Heart left ventricle (tissue), 16 donors: ENCODE measurements around the gene GRIP1. TPM values are rescaled to one million over a fixed set of nuclear protein-coding genes. Genes with fewer than 3 reads are reported as not detected.

Source experiments
- ATAC-seq, 4 donors: fragments of 200-7000 bp; cut with Tn5 transposase; one replicate each; pipeline ENCODE4 v1.9.1; 2020 to 2022; ENCODE audit warnings: moderate library complexity in 4 of 4, mild to moderate bottlenecking in 3 of 4, moderate number of reproducible peaks in 1 of 4
- DNase-seq, 5 donors: peaks; one replicate each; pipeline ENCODE4 v3.0.0-alpha.2; 2020
- H3K27ac ChIP-seq, 12 donors: fragments of 200-600 bp; sonication (generic) in 4 of 12; one replicate each; pipeline versions ENCODE4 v1.5.0 to v1.8.0; 2016 to 2022; ENCODE audit warnings: mild to moderate bottlenecking in 2 of 12
- H3K27me3 ChIP-seq, 9 donors: fragments of 200-600 bp; sonication (generic) in 2 of 9; one replicate each; pipeline versions ENCODE4 v1.5.1 to v1.8.0; 2016 to 2022; ENCODE audit warnings: mild to moderate bottlenecking in 3 of 9
- H3K36me3 ChIP-seq, 9 donors: fragments of 200-600 bp; sonication (generic) in 2 of 9; one replicate each; pipeline versions ENCODE4 v1.5.0 to v1.8.0; 2018 to 2022; ENCODE audit warnings: mild to moderate bottlenecking in 2 of 9
- H3K4me1 ChIP-seq, 12 donors: fragments of 200-600 bp; sonication (generic) in 4 of 12; one replicate each; pipeline versions ENCODE4 v1.5.0 to v1.8.0; 2016 to 2022; ENCODE audit warnings: mild to moderate bottlenecking in 3 of 12
- H3K4me3 ChIP-seq, 12 donors: fragments of 200-600 bp; sonication (generic) in 4 of 12; one replicate each; pipeline versions ENCODE4 v1.5.0 to v1.8.0; 2017 to 2022; ENCODE audit warnings: mild to moderate bottlenecking in 9 of 12, moderate library complexity in 4 of 12
- H3K9me3 ChIP-seq, 12 donors: fragments of 200-600 bp; sonication (generic) in 4 of 12; one replicate each; pipeline versions ENCODE4 v1.5.0 to v1.8.0; 2016 to 2022; ENCODE audit warnings: mild to moderate bottlenecking in 1 of 12
- POLR2A ChIP-seq, 2 donors: fragments of 450-650 bp; IDR thresholded peaks; one replicate each; pipeline ENCODE4 v1.6.1; 2017; ENCODE audit warnings: antibody characterized with exemption in 2 of 2, mild to moderate bottlenecking in 2 of 2, moderate library complexity in 2 of 2
- WGBS, 4 donors: extraction: QIAGEN DNeasy Blood & Tissue Kit in 2 of 4; methylation state at CpG; one replicate each; pipeline versions ENCODE4 v1.1.5 to v1.1.7; 2013 to 2018; 5-methylcytosine and 5-hydroxymethylcytosine counted together
- intact Hi-C, 10 donors: fragments of 100-400 bp; cut with DNase I; formaldehyde crosslinking; loops; one replicate each; pipeline versions ENCODE4 v1.11.1 to v1.14.2; 2022
- polyA plus RNA-seq, 2 donors: library from polyadenylated mRNA; stranded (reverse); fragments of 200-250 nt; gene quantifications; one replicate each; pipeline ENCODE4 v1.2.3, GENCODE V29; 2013
- total RNA-seq, 9 donors: library from RNA; depleted of rRNA in 2 of 9; stranded (reverse); fragments of >200 nt in 2 of 9; fragmentation: NEBNext Ultra II Directional in 3 of 9; extraction: Animal tissue kit (Norgen Biotek cat#: 25700) in 3 of 9; gene quantifications; one replicate each; pipeline versions ENCODE4 v1.1.0 to v1.2.4, GENCODE V29; 2016 to 2023
- TF ChIP-seq, protein P1 (sequence below), 12 donors: fragments of 200-600 bp; sonication (generic) in 4 of 12; IDR thresholded peaks; one replicate each; pipeline versions ENCODE4 v1.5.0 to v1.8.0; 2018 to 2022; ENCODE audit warnings: antibody characterized with exemption in 12 of 12, mild to moderate bottlenecking in 5 of 12
- donor health status: ischemic (EF 13 %, LVEDD 7.1; RV severe dilation, severe dysfunction).
- donor health status: healthy with polysubstance abuse.
- donor health status: DM: no; HTN: yes; CAD: no.
- donor health status: DM: no; HTN: no; CAD: no.
- donor health status: ischemic (EF 25% LVEDD 6.9; RV normal size, moderate dysfunction).
- donor health status: ischemic (EF 25% LVEDD 5.7; RV mildly dilated, moderate dysfunction).
- donor health status: healthy.
- donor health status: DM: yes; HTN: yes; CAD: no.
- donor health status: ischemic (EF 35%, LVEDD 5.7; RV mildly dilated, moderate dysfunction).
- donor health status: nonischemic (EF 11% LVEDD 7.7; RV severe dilation, severe dysfunction).
- donor health status: DM: yes; HTN: yes; CAD: no.
- donor health status: PGD.
- donor health status: ischemic (EF 29% LVEDD 5.4; RV normal size, mild dysfunction).
- donor health status: nonischemic (EF 23%, LVEDD 6.1; RV moderate dilation, normal function).

GRIP1 gene
- total and polyA plus RNA-seq, 11 donors: 0.30 to 8.4 (median 1.5) TPM

DNA sequence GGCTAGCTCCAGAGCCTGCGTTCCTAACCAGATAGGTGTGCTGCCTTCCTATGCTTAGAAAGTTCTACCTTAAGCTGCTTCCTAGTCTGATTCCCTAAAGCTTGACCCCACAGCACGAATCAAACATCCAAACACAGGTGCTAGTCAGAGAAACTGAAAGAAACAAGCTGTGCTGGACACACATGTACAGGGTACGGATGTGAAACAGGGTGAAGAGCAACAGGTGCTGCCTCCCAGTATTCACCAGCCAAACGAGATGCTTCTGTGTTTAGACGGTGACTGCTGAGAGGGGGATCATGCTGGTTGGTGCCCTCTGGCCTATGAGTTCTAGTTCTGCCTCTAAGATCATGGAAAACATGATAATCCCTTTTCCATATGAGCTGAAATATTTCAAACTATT lies 105.3 kb downstream of the GRIP1 start:
- no peaks in the 10 kb centered on the region for H3K36me3 ChIP-seq
- no peaks in the 10 kb centered on the region for H3K9me3 ChIP-seq
- no peaks in the 10 kb centered on the region for H3K4me1 ChIP-seq
- no peak for ATAC-seq
- H3K27ac ChIP-seq: no peak overlapping the region
- H3K4me3 ChIP-seq: no peak overlapping the region
- intact Hi-C loops: no loop called here
- WGBS, 4 donors: 78 to 81% (median 79%) methylated on average over 5 of the region's 5 CpGs
- DNase-seq: no peak
- H3K27me3 ChIP-seq: peaks cover 0 to 4% (median 0%) of the 10 kb centered on the region in 9 donors
- TF ChIP-seq POLR2A (IDR thresholded peaks at IDR 0.05): no peak
- TF ChIP-seq, protein P1, sequence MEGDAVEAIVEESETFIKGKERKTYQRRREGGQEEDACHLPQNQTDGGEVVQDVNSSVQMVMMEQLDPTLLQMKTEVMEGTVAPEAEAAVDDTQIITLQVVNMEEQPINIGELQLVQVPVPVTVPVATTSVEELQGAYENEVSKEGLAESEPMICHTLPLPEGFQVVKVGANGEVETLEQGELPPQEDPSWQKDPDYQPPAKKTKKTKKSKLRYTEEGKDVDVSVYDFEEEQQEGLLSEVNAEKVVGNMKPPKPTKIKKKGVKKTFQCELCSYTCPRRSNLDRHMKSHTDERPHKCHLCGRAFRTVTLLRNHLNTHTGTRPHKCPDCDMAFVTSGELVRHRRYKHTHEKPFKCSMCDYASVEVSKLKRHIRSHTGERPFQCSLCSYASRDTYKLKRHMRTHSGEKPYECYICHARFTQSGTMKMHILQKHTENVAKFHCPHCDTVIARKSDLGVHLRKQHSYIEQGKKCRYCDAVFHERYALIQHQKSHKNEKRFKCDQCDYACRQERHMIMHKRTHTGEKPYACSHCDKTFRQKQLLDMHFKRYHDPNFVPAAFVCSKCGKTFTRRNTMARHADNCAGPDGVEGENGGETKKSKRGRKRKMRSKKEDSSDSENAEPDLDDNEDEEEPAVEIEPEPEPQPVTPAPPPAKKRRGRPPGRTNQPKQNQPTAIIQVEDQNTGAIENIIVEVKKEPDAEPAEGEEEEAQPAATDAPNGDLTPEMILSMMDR (IDR thresholded peaks at IDR 0.05): no peak

GRCh38 chr12:66572845-66573244 lies 106.0 kb downstream of the GRIP1 start:
- no peaks in the 10 kb centered on the region for H3K4me1 ChIP-seq
- ATAC-seq (no peak), DNase-seq (no peak)
- WGBS, 4 donors: 91 to 99% (median 93%) methylated on average over 6 of the region's 6 CpGs
- intact Hi-C loops: no loop called here
- no peak overlapping the region for H3K27ac ChIP-seq
- no peaks in the 10 kb centered on the region for H3K9me3 ChIP-seq
- H3K27me3 ChIP-seq: peaks cover 0 to 4% (median 0%) of the 10 kb centered on the region in 9 donors
- no peaks in the 10 kb centered on the region for H3K36me3 ChIP-seq
- TF ChIP-seq, protein P1 (IDR thresholded peaks at IDR 0.05): no peak
- TF ChIP-seq POLR2A (IDR thresholded peaks at IDR 0.05): no peak
- H3K4me3 ChIP-seq: no peak overlapping the region

DNA sequence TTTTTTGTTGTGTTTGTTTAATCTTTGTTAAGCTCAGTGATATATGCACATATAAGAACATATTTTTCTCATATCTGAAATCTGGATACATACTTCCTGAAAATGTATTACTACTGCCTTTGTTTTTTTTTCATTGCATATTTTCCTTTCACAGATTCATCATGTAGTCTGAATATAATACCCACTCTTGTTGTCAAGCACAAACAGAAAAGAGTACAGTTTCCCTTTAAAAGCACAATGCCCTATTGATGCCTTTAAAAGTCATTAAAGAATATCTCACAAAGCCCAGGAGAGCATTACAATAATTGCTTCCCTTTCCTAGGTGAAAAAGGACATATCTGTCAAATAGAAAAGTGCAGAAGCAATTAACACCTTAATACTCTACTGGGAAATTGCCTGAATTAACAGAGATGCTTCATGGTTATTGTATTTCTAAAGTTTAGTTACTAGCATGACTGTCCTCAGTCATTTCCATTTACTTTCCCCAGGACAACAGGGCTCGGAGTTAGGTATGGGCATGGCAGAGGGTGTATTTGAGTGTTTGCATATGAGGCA lies 107.4 kb downstream of the GRIP1 start:
- no peaks in the 10 kb centered on the region for H3K9me3 ChIP-seq
- H3K27ac ChIP-seq: no peak overlapping the region
- peaks cover 0 to 4% (median 0%) of the 10 kb centered on the region in 9 donors for H3K27me3 ChIP-seq
- no peak overlapping the region for H3K4me3 ChIP-seq
- TF ChIP-seq POLR2A (IDR thresholded peaks at IDR 0.05): no peak
- TF ChIP-seq, protein P1 (IDR thresholded peaks at IDR 0.05): no peak
- 79 to 87% (median 85%) methylated on average over 1 of the region's 1 CpG for WGBS, 4 donors
- intact Hi-C loops: no loop called here
- no peak for ATAC-seq
- no peaks in the 10 kb centered on the region for H3K36me3 ChIP-seq
- H3K4me1 ChIP-seq: no peaks in the 10 kb centered on the region
- DNase-seq: no peak

- Histone ChIP-seq H3K4me1 (no peaks in the 10 kb centered on the region), H3K27ac (no peak overlapping the region), H3K4me3 (no peak overlapping the region), H3K36me3 (no peaks in the 10 kb centered on the region), H3K27me3 (no peaks in the 10 kb centered on the region), H3K9me3 (peaks cover 0 to 39% (median 15%) of the 10 kb centered on the region in 12 donors)
- TF ChIP-seq POLR2A (IDR thresholded peaks at IDR 0.05): no peak
- TF ChIP-seq, protein P1 (IDR thresholded peaks at IDR 0.05): no peak
- intact Hi-C loops: no loop called here
- ATAC-seq (no peak), DNase-seq (no peak)
These were observed 115.7 kb downstream of the GRIP1 start for GRCh38 chr12:66563220-66563619.
